Brain pericyte (primary cell): ENCODE measurements around the gene HBP1.
"Not testable (repeated sequence)": the region's sequence is repeated elsewhere in the genome, so short reads cannot be mapped to it uniquely, and the experiment has no call there.

Source experiments
- DNase-seq: peaks from one replicate; pipeline ENCODE4 v3.0.0-alpha.2; 2012; ENCODE audit warnings: low read depth, low spot score

HBP1 gene

DNA sequence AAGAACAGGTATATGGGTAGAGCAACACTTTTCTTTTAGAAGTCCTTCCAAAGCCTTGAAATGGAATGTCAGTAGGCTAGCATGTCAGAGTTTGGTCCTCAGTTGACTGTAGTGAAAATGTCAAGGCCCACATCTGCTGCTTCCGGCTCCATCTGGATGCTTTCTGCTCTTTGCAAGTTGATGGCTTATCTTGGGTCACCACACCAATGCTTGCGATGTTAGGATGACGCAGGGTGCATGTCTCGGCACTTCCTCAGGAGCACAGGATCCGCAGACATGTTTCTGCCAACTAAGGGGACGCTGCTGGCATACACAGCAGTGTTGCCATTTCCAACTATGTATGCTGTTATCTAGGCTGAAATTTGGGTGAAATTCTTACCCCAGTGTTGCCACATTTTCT, 14.0 kb upstream of the HBP1 start:
- DNase-seq: no peak

DNA sequence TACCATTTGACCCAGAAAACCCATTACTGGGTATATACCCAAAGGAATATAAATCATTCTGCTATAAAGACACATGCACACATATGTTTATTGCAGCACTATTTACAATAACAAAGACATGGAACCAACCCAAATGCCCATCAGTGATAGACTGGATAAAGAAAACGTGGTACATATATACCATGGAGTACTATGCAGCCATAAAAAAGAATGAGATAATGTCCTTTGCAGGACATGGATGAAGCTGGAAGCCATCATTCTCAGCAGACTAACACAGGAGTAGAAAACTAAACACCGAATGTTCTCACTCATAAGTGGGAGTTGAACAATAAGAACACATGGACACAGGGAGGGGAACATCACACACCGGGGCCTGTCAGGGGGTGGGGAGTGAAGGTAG, 13.1 kb upstream of the HBP1 start:
- not testable (repeated sequence) for DNase-seq

DNA sequence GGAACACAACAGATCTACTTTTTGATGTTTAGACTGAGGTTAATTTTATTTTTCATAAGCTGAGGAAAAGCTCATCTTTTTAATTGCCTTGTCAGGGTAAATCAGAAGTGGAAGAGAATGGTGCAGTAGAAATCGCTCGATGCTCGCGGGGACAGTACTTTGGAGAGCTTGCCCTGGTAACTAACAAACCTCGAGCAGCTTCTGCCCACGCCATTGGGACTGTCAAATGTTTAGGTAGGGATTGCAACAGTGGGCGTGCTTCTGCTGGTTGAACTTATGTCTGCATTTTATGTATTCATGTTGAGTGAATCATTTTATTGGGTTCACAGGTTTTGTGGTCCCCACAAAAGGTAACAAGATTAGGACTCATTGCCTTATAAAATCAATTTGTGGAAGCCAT, 11.7 kb upstream of the HBP1 start:
- DNase-seq: no peak

DNA sequence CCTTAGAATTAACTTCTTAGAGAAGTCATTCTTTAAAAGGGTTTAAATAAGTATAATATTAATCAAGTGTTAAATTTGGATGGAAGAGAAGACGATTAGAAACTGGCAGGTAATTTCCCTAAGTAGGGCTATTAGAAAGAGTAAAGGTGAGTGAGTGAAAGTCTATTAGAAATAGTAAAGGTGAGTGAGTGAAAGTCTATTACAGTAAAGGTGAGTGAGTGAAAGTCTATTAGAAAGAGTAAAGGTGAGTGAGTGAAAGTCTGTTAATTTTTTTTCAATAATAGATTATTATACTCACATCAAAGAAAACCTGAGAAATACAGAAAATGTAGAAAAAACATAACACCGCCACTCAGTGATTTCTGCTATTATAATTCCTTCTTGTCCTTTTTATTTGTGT, 10.8 kb upstream of the HBP1 start:
- no peak for DNase-seq

DNA sequence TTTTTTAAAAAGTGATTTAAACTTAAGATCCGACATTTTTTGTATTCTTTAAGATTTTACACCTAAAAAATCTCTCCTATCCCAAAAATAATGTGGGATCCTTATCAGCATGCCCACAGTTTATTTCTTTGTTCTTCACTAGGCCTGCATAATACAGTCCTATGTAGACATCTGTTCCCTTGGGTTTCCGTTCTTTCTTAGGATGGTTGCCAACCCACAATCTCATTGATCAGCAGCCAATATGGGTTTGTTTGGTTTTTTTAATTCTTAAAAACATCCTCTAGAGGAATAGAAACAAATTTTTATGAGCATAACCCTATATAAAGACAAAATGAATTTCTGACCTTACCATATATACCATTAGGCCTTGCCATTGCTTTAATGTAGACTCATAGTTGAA, 8.4 kb upstream of the HBP1 start:
- DNase-seq: no peak

DNA sequence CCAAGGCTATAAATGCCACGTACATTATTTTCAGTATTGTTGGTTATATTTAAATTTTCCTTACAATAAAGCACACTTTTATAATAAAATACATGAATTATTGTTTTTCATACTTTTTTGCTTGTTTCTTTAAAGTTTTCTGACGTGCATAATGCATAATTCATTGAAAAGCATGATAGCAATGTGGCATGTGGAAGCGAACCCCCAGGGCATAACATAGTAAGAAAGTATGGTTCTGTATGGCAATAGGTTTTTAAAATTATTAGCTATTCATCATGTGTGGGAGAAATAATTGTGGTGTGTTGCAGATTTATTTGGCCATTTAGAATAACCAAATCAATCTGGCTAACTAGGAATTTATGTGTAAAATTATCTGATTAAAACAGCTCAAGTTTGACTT, 7.4 kb upstream of the HBP1 start:
- no peak for DNase-seq

DNA sequence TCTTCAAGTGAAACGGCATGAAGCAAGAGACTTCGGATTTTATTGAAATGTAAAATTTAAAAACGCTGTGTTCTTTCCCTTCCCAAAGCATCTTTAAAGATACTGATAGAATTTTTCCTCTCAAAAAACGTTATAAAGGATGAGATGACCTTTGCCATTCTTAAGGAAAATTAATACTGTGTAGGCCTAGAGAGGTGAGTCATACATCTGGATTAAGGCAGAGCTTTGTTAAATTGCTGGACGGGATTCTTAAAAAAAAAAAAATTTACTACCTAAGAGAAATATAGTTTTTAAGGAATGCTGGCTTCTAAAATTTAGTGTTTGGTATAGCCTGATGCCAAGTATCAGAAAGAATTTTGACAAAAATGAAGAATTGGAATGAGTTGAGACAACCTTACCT, 6.3 kb upstream of the HBP1 start:
- DNase-seq: no peak

DNA sequence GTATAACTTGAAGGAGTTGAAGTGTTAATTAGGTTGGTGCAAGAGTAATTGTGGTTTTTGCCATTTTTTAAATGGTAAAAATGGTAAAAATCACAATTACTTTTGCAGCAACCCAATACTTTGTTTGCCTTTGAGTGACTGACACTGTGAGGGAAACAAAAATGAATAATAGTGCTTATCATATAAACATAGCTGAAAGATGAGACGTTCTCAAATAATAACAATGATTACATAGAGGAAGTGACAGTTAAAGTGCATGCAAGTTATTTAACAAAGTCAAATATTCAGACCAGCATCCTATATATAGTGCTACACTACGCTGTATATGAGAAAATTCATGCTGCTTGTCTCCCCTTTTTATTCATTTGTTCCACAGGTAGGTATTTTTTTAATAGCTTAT, 4.7 kb upstream of the HBP1 start:
- DNase-seq: no peak

DNA sequence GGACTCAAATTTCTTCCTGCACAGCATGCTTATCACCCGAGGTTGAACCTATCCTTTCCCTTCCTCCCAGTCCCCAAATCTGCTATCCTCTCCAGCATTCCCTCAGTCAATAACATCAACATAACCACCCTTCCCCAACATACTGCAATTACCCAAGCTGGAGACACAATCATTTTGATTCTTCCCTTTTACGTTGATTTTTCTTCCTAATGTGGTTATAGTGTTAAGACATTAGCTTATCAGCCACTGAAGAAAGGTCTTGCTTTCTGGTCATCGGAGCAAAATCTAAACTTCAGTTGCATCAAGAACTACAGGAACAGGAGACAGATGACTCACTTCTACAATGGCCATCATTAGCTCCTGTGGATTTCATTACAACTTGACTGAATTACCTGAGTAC, 3.5 kb upstream of the HBP1 start:
- no peak for DNase-seq

DNA sequence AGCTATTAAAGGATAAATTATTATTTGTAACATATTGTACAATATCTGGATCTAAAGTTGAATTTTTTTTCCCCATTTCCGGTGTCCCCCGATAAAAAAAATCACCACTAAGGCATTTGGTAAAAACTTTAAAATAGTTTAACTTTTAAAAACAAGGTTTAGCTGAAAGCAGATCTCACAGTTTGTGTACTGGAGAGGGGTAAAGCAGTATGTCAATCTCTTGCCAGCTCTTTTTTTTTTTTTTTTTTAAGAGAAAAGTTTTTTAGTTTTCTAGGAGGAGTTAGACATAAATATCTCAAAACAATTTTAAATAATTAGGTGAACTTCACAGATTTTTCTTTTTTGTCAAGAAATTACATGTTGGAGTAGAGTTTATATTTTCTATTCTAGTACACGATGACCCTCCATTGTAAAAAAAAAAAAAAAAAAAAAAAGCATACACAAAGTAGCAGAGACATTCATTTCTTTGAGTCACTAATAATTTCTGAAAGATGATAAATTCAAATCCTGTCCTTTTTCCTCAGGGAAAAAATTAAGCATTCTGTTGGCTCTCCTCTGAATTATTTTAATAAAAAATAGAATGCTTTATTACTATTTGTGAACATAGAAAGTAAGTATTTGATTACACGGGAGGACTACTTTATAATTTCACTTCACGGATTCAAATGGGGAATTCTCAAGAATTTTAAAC, 1.9 kb upstream of the HBP1 start:
- no peak for DNase-seq

DNA sequence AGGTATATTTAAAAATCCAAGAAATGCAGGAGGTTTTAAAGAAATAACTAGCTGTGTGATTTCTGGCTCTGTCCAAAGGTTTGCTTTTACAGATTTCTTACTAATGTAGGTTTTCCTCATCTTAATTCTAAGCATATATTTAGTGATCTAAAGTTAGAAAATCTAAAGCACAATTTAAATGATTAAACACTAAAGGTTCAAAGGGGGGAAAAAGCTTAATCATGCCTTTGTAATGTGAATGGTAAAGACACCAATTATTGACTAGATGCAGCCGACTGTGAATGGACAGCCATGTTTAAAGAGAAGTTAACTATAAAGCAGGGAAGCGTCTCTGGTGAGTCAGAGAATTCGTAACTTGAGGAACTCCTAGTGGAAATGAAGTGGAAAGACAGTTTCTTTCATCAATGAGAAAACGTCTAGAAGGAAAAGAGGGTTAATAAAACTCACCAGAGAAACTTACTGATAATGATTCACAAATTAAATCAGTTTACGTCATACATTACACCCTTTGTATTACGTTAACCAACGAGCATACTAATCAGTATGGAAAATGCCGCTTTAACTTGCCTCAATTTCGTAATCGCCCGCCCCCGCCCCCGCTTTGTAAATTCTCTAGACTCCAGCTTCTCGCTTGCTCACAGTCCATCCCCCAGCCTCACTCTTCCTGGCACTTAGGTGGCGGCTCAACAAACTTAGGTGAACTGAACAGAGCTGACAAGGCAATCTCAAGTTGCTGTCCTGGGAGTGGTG, 1.1 kb upstream of the HBP1 start:
- DNase-seq: peak; percentile 66

DNA sequence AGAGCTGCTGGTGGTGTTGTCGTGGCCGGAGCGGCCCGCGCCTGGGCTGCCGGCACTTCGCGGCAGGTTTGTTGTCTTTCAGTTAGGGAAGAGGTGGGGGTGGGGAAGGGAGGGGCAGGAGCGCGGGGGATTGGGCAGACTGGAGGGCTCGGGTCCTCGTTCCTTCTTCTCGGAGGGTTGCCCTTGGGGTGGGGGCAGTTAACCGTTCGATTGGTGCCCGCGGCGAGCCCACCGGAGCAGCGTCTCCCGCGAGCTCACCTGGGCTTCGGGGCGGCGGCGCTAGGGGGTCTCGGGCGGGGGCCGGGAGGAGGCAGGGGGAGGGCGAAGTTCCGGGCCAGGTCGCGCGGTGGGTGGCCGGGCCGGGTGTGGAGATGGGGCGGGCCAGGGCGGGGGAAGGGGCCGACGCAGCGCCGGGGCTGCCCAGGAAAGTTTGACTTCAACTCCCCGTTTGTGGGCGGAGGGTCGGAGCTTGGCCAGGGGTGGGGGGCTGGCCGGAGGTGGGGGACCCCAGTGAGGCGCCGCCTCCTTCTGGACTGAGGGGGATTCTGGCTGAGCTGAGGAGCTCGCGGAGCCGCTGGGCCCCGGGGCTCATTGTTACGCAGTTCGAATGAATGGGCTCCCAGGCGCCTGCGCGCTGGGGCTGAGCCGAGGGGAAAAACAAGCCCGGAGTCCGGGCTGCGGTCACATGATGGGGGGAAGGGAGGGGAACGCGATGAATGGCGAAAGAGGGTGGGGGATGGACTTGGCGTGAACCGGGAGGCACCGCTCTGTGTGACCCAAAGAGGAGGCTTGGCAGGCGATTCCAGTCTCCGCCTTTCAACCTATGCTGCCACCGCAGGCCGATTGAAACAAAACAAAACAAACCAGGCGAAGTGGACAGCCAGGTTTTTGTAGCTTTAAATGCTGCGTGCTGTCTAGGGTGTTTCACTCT, 582 bp downstream of the HBP1 start:
- DNase-seq: peak; percentile 94

DNA sequence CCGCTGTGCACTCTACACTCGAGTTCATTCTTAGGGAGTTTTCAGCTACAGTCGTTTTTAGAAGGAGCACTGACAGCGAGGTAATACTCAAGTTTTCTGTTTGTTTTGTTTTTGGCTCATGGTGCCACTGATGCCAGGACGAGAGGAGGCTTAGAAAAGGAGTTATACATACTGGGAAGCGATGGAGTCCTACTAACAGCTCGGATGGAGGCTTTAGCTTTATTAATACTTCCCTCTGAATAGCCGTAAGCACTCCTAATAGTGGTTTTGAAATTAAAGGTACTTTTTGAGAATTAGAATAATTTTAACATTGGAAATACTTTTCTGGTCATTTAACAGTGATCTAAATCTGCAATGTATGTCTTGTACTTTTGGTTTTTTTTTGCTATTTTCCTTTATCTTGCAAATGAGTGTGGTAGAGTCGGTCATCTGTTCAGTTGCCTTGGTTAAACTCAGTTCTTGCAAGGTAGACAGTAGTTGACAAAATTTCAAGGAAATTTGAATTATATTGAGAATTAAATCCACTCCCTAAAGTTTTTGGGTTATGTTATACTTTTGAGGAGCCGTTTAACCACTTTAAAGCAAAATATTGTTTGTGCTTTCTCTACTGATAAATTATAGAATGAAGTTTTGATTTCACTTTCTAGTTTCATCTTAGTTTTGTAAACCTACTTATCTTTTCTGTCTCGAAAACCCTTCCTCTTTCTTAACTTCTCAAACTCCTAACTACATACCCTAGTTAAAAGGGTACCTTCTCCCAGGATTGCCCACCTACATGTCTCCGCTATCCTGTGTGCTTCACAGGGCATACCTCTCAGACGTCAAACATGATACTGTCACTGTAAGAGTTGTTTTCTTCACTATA, 1.5 kb downstream of the HBP1 start:
- no peak for DNase-seq

DNA sequence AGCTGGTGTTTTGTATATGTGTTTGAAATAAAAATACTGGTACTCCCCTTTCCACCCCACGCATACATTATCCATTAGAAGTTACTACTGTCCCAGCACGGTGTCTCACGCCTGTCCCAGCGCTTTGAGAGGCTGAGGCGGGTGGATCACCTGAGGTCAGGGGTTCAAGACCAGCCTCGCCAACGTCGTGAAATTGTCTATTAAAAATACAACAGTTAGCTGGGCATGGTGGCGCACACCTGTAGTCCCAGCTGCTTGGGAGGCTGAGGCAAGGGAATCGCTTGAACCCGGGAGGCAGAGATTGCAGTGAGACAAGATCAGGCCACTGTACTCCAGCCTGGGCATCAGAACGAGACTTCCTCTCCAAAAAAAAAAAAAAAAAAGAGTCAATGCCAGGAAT, 2.7 kb downstream of the HBP1 start:
- no peak for DNase-seq

DNA sequence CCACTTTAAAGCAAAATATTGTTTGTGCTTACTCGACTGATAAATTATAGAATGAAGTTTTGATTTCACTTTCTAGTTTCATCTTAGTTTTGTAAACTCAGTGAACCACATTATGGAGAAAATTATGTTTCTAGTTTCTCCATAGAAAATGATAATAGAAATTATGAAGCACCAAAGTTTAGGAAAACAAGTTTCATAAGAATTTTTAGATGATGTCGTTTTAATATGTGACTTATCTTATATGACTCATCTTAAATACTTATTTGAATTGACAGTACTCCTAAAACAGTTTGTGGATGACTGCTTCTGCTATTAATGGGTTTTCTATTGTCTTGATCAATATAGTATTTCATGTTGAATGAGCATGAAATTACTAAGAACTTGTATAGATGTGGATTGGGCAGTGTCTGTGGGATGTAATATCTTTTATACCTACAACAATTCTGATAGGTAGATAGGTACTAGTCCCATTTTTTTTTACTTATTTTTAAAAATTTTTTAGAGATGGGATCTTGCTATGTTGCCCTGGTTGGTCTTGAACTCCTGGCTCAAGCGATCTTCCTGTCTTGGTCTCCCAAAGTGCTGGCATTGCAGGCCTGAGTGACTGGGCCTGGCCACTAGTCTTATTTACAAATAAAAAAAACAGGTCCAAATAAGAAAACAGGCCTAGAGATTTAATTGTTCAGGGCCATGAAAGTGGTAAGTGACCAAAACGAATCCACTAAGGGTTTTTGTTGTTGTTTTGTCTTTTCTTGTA, 3.7 kb downstream of the HBP1 start:
- DNase-seq: no peak

DNA sequence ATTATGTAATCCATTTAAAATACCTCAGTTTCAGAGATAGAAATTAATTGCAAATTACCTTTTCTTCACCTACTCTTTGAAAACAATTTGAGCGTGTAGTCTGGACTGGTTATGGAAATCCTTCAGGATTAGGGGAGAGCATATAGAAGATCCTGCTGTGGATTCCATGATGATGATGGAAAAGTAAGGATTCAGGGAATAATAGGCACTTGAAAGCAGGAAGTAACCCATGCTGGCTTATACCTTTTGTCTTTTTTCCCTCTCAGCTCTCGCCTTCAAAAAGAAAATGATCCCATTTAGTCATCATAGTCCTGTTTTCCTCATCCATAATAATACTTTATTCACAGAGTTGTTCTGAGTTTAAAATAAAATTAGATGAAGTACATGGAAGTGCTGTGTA, 4.4 kb downstream of the HBP1 start:
- no peak for DNase-seq

DNA sequence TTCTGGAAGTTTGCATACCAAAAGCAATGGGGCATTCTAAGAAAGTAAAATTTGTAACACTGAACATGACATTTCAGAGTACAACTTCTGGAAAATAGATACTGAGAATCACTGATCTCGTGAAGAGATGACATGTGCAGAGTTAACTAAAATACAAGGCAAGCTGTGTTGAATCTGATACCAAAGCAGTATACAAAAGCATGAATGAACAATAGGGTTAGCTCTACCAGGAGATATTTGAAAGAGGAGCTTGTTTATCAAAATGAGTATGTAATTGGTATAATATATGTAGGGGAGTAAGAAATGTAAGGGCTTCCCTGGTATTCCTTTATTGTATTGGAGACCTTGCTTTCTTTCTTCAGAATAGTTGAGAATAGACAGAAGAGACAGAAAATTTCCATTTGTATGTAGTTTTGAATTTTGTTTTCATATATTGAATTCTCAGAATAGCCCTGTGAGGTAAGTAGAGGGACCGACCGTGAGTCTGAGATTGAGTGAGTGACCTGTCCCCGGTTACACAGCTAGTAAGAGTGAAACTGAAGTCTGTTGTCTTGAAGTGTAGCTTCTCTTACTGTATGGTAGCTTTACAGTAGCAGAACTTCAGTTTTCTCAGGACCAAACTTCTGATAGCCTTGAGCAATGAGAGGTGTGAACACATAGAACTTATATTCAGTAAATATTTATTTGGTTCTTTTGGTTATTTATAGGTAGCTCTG, 5.0 kb downstream of the HBP1 start:
- DNase-seq: no peak

DNA sequence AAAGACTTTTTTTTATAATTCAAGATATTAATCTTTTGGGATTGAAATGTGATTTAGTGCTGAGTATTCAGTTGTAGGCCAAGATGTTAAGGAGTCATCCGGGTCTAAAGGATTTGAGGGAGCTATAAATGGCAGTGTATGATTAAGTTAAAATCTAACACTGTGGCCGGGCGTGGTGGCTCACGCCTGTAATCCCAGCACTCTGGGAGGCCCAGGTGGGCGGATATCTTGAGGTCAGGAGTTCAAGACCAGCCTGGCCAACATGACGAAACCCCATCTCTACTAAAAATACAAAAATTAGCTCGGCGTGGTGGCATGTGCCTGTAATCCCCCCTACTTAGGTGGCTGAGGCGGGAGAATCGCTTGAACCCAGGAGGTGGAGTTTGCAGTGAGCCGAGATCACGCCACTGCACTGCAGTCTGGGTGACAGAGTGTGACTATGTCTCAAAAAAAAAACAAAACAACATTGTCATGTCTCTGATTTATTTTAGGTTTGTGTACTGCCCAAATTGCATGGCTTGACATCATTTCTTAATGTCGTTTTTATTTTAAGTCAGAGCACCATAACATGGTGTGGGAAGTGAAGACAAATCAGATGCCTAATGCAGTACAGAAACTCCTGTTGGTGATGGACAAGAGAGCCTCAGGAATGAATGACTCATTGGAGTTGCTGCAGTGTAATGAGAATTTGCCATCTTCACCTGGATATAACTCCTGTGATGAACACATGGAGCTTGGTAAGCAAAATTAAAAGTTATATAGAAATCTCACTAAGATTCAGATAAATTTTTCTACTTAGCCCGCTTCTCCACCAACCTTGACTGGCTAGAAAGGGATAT, 10.7 kb downstream of the HBP1 start:
- no peak for DNase-seq

DNA sequence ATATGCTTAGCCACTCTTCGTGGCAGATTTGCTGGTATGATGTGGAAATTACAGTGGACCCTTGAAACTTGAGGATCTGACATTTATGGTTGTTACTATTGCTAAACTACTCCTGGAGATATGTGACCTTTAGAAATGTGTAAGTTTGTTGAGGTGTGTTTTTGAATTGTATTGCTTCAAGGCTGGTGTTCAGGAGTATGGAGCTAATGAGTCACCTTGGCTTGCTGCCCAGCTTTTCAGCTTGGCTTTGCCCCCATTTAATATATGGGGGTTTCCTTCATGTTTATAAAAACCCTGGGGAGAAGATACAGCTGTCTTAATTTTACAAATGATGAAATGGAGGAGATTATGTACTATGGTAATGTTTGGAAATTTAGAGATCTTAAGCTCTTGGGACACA, 11.6 kb downstream of the HBP1 start:
- DNase-seq: peak; percentile 55
